HepG2 (cell line): Measurements from ENCODE around the gene CDC14A. TPM values are rescaled to one million over a fixed set of nuclear protein-coding genes. Genes with fewer than 3 reads are reported as not detected.

Source experiments
- ADNP ChIP-seq: sonication (generic); formaldehyde crosslinking; IDR thresholded peaks from 2 replicates; pipeline ENCODE4 v1.4.0; 2020; ENCODE audit warnings: missing genetic modification reagents
- BCL6 ChIP-seq: IDR thresholded peaks from 2 replicates; pipeline ENCODE4 v1.6.1; 2016; ENCODE audit warnings: missing genetic modification reagents, missing compliant biosample characterization
- EEA1 ChIP-seq: sonication (generic); formaldehyde crosslinking; IDR thresholded peaks from 2 replicates; pipeline ENCODE4 v1.5.1; 2020; ENCODE audit warnings: mild to moderate bottlenecking, missing genetic modification reagents, borderline replicate concordance
- FOXA1 ChIP-seq, 2 experiments: fragments of 450-650 bp in 1 of 2; sonication (generic) in 1 of 2; formaldehyde crosslinking in 1 of 2; IDR thresholded peaks; 2 replicates each; pipeline versions ENCODE4 v1.4.0 to v1.6.1; 2016 to 2020; ENCODE audit warnings: missing genetic modification reagents in 1 of 2
- GTF3A ChIP-seq: sonication (generic); formaldehyde crosslinking; conservative IDR thresholded peaks from 2 replicates; pipeline ENCODE4 v1.4.0; 2020; ENCODE audit warnings: mild to moderate bottlenecking, missing genetic modification reagents
- ISL2 ChIP-seq: sonication (generic); formaldehyde crosslinking; IDR thresholded peaks from 2 replicates; pipeline ENCODE4 v1.5.0; 2020; ENCODE audit warnings: missing genetic modification reagents
- POGZ ChIP-seq: sonication (generic); formaldehyde crosslinking; IDR thresholded peaks from 2 replicates; pipeline ENCODE4 v1.4.0; 2020; ENCODE audit warnings: mild to moderate bottlenecking, missing genetic modification reagents
- SAP130 ChIP-seq: IDR thresholded peaks from 2 replicates; pipeline ENCODE4 v1.6.1; 2016; ENCODE audit warnings: low read depth
- SMAD3 ChIP-seq: sonication (generic); formaldehyde crosslinking; IDR thresholded peaks from 2 replicates; pipeline ENCODE4 v1.4.0; 2020; ENCODE audit warnings: missing genetic modification reagents
- TEAD3 ChIP-seq: optimal IDR thresholded peaks from 2 replicates; pipeline ENCODE3; 2016; ENCODE audit warnings: borderline replicate concordance
- ZMAT3 ChIP-seq: sonication (generic); formaldehyde crosslinking; conservative IDR thresholded peaks from 2 replicates; pipeline ENCODE4 v1.7.0; 2021; ENCODE audit warnings: missing genetic modification reagents
- ZNF232 ChIP-seq: sonication (generic); formaldehyde crosslinking; IDR thresholded peaks from 2 replicates; pipeline ENCODE4 v1.4.0; 2020; ENCODE audit warnings: missing genetic modification reagents, borderline replicate concordance
- ZNF546 ChIP-seq: sonication (generic); formaldehyde crosslinking; conservative IDR thresholded peaks from 2 replicates; pipeline ENCODE4 v1.8.1; 2023; ENCODE audit warnings: mild to moderate bottlenecking, missing genetic modification reagents
- ZNF761 ChIP-seq: sonication (generic); formaldehyde crosslinking; conservative IDR thresholded peaks from 2 replicates; pipeline ENCODE4 v1.4.0; 2020; ENCODE audit warnings: mild to moderate bottlenecking, missing genetic modification reagents
- polyA plus RNA-seq, 8 experiments: library from polyadenylated mRNA; depleted of rRNA in 3 of 8; stranded (reverse) in 7 of 8; unstranded in 1 of 8; fragments of >200 nt; fragmentation: Illumina TruSeq in 4 of 8; extraction: Trizol in 4 of 8; gene quantifications; 2 replicates each; pipeline versions ENCODE4 v1.2.1 to v1.2.3, GENCODE V29; 2011 to 2016; ENCODE audit warnings: low read depth in 4 of 8, missing spikeins in 1 of 8, mixed read lengths in 1 of 8; ENCODE audit not compliant: insufficient read depth in 1 of 8
- total RNA-seq, 5 experiments: library from RNA; depleted of rRNA; stranded (reverse); fragments of >200 nt; fragmentation: Illumina TruSeq; extraction: Trizol; gene quantifications; 2 replicates each; pipeline ENCODE4 v1.2.3, GENCODE V29; 2016; ENCODE audit warnings: low read depth in 1 of 5
- TF ChIP-seq, protein P1 (sequence below): sonication (generic); formaldehyde crosslinking; IDR thresholded peaks from 2 replicates; pipeline ENCODE4 v1.4.0; 2020; ENCODE audit warnings: missing genetic modification reagents, borderline replicate concordance
- TF ChIP-seq, protein P2 (sequence below): sonication (generic); formaldehyde crosslinking; IDR thresholded peaks from 2 replicates; pipeline ENCODE4 v1.4.0; 2020; ENCODE audit warnings: missing genetic modification reagents
- TF ChIP-seq, protein P3 (sequence below): sonication (generic); formaldehyde crosslinking; IDR thresholded peaks from 2 replicates; pipeline ENCODE4 v1.5.1; 2020; ENCODE audit warnings: missing genetic modification reagents, mild to moderate bottlenecking, borderline replicate concordance
- TF ChIP-seq, protein P4 (sequence below), 2 experiments: sonication (generic) in 1 of 2; formaldehyde crosslinking in 1 of 2; IDR thresholded peaks; 2 replicates each; pipeline versions ENCODE4 v1.4.0 to v1.6.1; 2018 to 2020; ENCODE audit warnings: missing genetic modification reagents in 2 of 2, borderline replicate concordance in 1 of 2, low read depth in 1 of 2, mild to moderate bottlenecking in 1 of 2, missing biosample characterization in 1 of 2
- TF ChIP-seq, protein P5 (sequence below): sonication (generic); formaldehyde crosslinking; IDR thresholded peaks from 2 replicates; pipeline ENCODE4 v1.4.0; 2020; ENCODE audit warnings: missing genetic modification reagents
- TF ChIP-seq, protein P6 (sequence below): sonication (generic); formaldehyde crosslinking; IDR thresholded peaks from 2 replicates; pipeline ENCODE4 v1.8.0; 2022; ENCODE audit warnings: mild to moderate bottlenecking, missing genetic modification reagents, moderate library complexity

The CDC14A gene
- total and polyA plus RNA-seq, 2 of the 13 experiments (the other 11 are each of a cell fraction or from before 2014, with no cell fraction given): 2.8 to 4.9 TPM

DNA sequence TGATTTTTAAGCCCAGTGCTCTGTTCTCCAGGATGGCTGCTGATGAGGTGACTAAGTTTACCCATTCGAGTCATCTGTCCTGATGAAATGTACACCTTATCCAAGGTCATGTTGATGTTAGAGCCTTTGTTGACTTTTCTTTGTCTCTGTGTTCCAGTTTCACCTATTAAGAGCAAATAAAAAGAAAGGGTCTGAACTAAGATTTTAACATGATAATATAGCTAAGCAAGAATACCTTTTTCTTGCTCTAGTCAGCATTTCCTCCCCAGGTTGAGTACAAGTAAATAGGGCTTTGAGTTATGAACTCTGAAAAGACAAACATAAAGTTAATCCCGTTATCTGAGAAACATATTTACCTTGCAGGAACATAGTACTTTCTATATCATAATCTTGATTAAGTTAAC is 133.6 kb downstream of the CDC14A start (continued):
- TF ChIP-seq, protein P1, sequence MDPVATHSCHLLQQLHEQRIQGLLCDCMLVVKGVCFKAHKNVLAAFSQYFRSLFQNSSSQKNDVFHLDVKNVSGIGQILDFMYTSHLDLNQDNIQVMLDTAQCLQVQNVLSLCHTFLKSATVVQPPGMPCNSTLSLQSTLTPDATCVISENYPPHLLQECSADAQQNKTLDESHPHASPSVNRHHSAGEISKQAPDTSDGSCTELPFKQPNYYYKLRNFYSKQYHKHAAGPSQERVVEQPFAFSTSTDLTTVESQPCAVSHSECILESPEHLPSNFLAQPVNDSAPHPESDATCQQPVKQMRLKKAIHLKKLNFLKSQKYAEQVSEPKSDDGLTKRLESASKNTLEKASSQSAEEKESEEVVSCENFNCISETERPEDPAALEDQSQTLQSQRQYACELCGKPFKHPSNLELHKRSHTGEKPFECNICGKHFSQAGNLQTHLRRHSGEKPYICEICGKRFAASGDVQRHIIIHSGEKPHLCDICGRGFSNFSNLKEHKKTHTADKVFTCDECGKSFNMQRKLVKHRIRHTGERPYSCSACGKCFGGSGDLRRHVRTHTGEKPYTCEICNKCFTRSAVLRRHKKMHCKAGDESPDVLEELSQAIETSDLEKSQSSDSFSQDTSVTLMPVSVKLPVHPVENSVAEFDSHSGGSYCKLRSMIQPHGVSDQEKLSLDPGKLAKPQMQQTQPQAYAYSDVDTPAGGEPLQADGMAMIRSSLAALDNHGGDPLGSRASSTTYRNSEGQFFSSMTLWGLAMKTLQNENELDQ (CRISPR knock-in tag): no peak
- TF ChIP-seq, protein P2, sequence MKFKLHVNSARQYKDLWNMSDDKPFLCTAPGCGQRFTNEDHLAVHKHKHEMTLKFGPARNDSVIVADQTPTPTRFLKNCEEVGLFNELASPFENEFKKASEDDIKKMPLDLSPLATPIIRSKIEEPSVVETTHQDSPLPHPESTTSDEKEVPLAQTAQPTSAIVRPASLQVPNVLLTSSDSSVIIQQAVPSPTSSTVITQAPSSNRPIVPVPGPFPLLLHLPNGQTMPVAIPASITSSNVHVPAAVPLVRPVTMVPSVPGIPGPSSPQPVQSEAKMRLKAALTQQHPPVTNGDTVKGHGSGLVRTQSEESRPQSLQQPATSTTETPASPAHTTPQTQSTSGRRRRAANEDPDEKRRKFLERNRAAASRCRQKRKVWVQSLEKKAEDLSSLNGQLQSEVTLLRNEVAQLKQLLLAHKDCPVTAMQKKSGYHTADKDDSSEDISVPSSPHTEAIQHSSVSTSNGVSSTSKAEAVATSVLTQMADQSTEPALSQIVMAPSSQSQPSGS (CRISPR knock-in tag): peak; percentile 62; the same call in 1 of the 2 replicates
- TF ChIP-seq ADNP (CRISPR knock-in tag) (no peak), SAP130 (CRISPR knock-in tag) (peak; percentile 62), EEA1 (no peak), FOXA1 (IDR thresholded peaks at IDR 0.05) (peak; percentile 96), FOXA1 (CRISPR knock-in tag; IDR thresholded peaks at IDR 0.05) (peak; percentile 96), GTF3A (CRISPR knock-in tag) (no peak), BCL6 (CRISPR knock-in tag) (peak; percentile 82), POGZ (CRISPR knock-in tag) (peak; percentile 82), ZNF232 (CRISPR knock-in tag) (no peak), TEAD3 (CRISPR knock-in tag) (peak; percentile 48), ISL2 (peak; percentile 97), ZNF546 (CRISPR knock-in tag) (no peak), ZNF761 (CRISPR knock-in tag) (0 out of 2 replicates have a peak, but pooled peaks have one; percentile 27), ZMAT3 (CRISPR knock-in tag) (0 out of 2 replicates have a peak, but pooled peaks have one; percentile 34), SMAD3 (CRISPR knock-in tag) (0 out of 2 replicates have a peak, but pooled peaks have one; percentile 33)
- TF ChIP-seq, protein P3, sequence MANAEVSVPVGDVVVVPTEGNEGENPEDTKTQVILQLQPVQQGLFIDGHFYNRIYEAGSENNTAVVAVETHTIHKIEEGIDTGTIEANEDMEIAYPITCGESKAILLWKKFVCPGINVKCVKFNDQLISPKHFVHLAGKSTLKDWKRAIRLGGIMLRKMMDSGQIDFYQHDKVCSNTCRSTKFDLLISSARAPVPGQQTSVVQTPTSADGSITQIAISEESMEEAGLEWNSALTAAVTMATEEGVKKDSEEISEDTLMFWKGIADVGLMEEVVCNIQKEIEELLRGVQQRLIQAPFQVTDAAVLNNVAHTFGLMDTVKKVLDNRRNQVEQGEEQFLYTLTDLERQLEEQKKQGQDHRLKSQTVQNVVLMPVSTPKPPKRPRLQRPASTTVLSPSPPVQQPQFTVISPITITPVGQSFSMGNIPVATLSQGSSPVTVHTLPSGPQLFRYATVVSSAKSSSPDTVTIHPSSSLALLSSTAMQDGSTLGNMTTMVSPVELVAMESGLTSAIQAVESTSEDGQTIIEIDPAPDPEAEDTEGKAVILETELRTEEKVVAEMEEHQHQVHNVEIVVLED: no peak
- TF ChIP-seq, protein P4, sequence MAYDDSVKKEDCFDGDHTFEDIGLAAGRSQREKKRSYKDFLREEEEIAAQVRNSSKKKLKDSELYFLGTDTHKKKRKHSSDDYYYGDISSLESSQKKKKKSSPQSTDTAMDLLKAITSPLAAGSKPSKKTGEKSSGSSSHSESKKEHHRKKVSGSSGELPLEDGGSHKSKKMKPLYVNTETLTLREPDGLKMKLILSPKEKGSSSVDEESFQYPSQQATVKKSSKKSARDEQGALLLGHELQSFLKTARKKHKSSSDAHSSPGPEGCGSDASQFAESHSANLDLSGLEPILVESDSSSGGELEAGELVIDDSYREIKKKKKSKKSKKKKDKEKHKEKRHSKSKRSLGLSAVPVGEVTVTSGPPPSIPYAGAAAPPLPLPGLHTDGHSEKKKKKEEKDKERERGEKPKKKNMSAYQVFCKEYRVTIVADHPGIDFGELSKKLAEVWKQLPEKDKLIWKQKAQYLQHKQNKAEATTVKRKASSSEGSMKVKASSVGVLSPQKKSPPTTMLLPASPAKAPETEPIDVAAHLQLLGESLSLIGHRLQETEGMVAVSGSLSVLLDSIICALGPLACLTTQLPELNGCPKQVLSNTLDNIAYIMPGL (CRISPR knock-in tag; IDR thresholded peaks at IDR 0.05; ENCODE audit: borderline replicate concordance in 1 of 2, low read depth in 1 of 2): 0 out of 4 replicates have a peak, but pooled peaks of 1 of the 2 experiments have one; percentile 38
- TF ChIP-seq, protein P5, sequence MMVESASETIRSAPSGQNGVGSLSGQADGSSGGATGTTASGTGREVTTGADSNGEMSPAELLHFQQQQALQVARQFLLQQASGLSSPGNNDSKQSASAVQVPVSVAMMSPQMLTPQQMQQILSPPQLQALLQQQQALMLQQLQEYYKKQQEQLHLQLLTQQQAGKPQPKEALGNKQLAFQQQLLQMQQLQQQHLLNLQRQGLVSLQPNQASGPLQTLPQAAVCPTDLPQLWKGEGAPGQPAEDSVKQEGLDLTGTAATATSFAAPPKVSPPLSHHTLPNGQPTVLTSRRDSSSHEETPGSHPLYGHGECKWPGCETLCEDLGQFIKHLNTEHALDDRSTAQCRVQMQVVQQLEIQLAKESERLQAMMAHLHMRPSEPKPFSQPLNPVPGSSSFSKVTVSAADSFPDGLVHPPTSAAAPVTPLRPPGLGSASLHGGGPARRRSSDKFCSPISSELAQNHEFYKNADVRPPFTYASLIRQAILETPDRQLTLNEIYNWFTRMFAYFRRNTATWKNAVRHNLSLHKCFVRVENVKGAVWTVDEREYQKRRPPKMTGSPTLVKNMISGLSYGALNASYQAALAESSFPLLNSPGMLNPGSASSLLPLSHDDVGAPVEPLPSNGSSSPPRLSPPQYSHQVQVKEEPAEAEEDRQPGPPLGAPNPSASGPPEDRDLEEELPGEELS (CRISPR knock-in tag): peak; percentile 93
- TF ChIP-seq, protein P6, sequence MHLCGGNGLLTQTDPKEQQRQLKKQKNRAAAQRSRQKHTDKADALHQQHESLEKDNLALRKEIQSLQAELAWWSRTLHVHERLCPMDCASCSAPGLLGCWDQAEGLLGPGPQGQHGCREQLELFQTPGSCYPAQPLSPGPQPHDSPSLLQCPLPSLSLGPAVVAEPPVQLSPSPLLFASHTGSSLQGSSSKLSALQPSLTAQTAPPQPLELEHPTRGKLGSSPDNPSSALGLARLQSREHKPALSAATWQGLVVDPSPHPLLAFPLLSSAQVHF (CRISPR knock-in tag): no peak
